Pancreas (tissue), 10 donors: Measurements from ENCODE around the gene MON2. TPM values are rescaled to one million over a fixed set of nuclear protein-coding genes. Genes with fewer than 3 reads are reported as not detected.

Experiments used
- ATAC-seq, 4 donors: fragments of 200-7000 bp; cut with Tn5 transposase; one replicate each; pipeline versions ENCODE4 v1.8.0 to v1.9.1; 2020; ENCODE audit warnings: mild to moderate bottlenecking in 4 of 4, moderate library complexity in 4 of 4
- DNase-seq, 6 donors: peaks; one replicate each; pipeline ENCODE4 v3.0.0-alpha.2; 2020
- FAIRE-seq: peaks from 2 replicates; lab custom pipeline; 2012; peaks lifted over from hg19 to GRCh38; lab: Jason Lieb, UNC
- H3K27ac ChIP-seq, 4 donors: fragments of 200-600 bp; sonication (generic); 1 replicate in 3 of 4; 2 replicates in 1 of 4; pipeline versions ENCODE4 v1.5.0 to v1.8.0; 2020
- H3K27me3 ChIP-seq, 4 donors: fragments of 200-600 bp; one replicate each; pipeline ENCODE4 v1.8.0; 2021
- H3K36me3 ChIP-seq, 3 donors: fragments of 200-600 bp; sonication (generic) in 1 of 3; one replicate each; pipeline versions ENCODE4 v1.5.0 to v1.8.0; 2020 to 2021
- H3K4me1 ChIP-seq, 3 donors: fragments of 200-600 bp; one replicate each; pipeline ENCODE4 v1.8.0; 2021
- H3K4me3 ChIP-seq, 4 donors: fragments of 200-600 bp; sonication (generic) in 2 of 4; one replicate each; pipeline versions ENCODE4 v1.5.0 to v1.8.0; 2020 to 2021
- H3K9me3 ChIP-seq, 4 donors: fragments of 200-600 bp; one replicate each; pipeline ENCODE4 v1.8.0; 2021
- CTCF ChIP-seq, 4 donors: fragments of 200-600 bp; sonication (generic) in 3 of 4; IDR thresholded peaks; one replicate each; pipeline versions ENCODE4 v1.5.0 to v1.8.0; 2021; ENCODE audit warnings: antibody characterized with exemption in 4 of 4
- WGBS, 2 donors: extraction: QIAGEN DNeasy Blood & Tissue Kit; methylation state at CpG; one replicate each; pipeline ENCODE4 v1.1.7; 2013; 5-methylcytosine and 5-hydroxymethylcytosine counted together
- intact Hi-C, 3 donors: fragments of 100-400 bp; cut with DNase I; formaldehyde crosslinking; loops; one replicate each; pipeline versions ENCODE4 v1.11.1 to v1.14.2; 2022
- polyA plus RNA-seq, 2 donors: library from polyadenylated mRNA; stranded (reverse); fragments of 200-250 nt; gene quantifications; one replicate each; pipeline ENCODE4 v1.2.3, GENCODE V29; 2013
- total RNA-seq, 6 donors: library from RNA; stranded (reverse); fragmentation: NEBNext Ultra II Directional in 4 of 6; extraction: Animal tissue kit (Norgen Biotek cat#: 25700) in 4 of 6; gene quantifications; one replicate each; pipeline versions ENCODE4 v1.2.1 to v1.2.4, GENCODE V29; 2021 to 2023
- donor health status: healthy with polysubstance abuse.
- donor health status: DM: no; HTN: no; CAD: no; lungs with moderate emphysema.
- donor health status: DM: no; HTN: no; CAD: no.
- donor health status: control.
- donor health status: control.
- donor health status: Bipolar disorder and iron deficiency.
- donor health status: DM: yes; HTN: yes; CAD: no.
- donor health status: DM: no; HTN: no; CAD: no.
- donor health status: DM: no; HTN: no; CAD: no.
- donor health status: DM: yes; HTN: yes; CAD: no.

Gene MON2
- total and polyA plus RNA-seq, 8 donors = 14.6 to 46.8 (median 30.7) TPM

DNA sequence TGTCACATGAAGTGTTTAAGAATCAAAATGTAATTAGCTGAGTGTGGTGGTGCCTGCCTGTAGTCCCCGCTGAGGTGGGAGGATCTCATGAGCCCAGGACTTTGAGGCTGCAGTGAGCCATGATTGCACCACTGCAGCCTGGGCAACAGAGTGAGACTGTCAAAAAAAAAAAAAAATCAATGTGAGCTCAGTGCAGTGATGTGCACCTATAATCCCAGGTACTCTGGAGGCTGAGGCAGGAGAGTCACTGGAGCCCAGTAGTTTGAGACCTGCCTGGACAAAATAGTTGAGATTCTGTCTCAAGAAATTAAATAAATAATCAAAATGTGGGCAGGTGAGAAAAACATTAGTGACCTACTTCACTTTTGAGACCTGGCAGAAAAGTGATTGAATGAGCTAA lies 140.0 kb downstream of the MON2 start:
- peaks cover 2 to 6% (median 3%) of the 10 kb centered on the region in 3 donors for H3K4me1 ChIP-seq
- DNase-seq = no peak
- FAIRE-seq = no peak
- WGBS, 2 donors = 100% methylated on average over 1 of the region's 1 CpG
- no peaks in the 10 kb centered on the region for H3K9me3 ChIP-seq
- TF ChIP-seq CTCF (IDR thresholded peaks at IDR 0.05) = no peak
- no peak for ATAC-seq
- H3K4me3 ChIP-seq = no peak overlapping the region
- H3K36me3 ChIP-seq = no peaks in the 10 kb centered on the region
- intact Hi-C loops = no loop called here
- no peaks in the 10 kb centered on the region for H3K27me3 ChIP-seq
- H3K27ac ChIP-seq = no peak overlapping the region

DNA sequence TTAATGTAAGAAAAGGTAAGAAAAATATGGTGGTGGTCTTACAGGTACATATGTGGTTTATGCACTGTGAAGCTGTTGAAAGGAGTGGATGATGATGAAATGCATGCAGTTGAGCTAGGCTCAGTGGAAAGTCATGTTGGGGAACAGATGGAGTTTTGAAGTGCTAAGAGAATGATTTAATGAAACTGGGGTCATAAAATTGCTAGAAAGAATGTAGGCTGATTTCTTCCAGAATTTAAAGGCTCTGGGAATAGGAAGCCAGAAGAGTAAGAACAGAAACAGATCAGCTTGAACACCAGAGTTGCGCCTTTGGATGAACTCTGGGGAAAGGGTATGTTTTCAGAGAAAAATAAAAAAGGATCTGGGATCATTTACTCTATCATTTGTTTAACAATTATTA lies 146.5 kb downstream of the MON2 start:
- FAIRE-seq (no peak), ATAC-seq (no peak), DNase-seq (no peak)
- no peak overlapping the region for H3K27ac ChIP-seq
- H3K36me3 ChIP-seq = no peaks in the 10 kb centered on the region
- 94 to 100% methylated on average over 1 of the region's 1 CpG for WGBS, 2 donors
- H3K4me3 ChIP-seq = no peak overlapping the region
- H3K4me1 ChIP-seq = no peaks in the 10 kb centered on the region
- TF ChIP-seq CTCF (IDR thresholded peaks at IDR 0.05) = no peak
- intact Hi-C loops = no loop called here
- H3K27me3 ChIP-seq = no peaks in the 10 kb centered on the region
- no peaks in the 10 kb centered on the region for H3K9me3 ChIP-seq

DNA sequence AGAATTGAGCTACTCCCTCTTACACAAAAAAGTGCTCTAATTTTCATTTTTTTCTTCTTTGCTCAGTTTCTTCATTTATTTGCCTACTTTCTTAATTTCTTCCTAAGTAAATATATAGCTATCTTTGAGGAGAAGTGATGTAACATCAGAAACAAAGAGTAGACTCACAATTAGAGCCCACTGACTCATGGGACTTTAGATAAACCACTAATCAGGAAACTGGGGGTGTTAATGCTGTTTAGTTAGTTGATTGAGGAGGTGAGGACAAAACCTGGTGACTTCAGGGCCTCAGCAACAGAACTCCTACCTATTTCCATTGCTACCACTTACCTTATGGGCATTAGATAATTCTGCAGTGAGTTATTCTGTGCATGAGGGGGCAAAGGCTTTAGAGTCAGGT lies 151.7 kb downstream of the MON2 start:
- ATAC-seq (no peak), FAIRE-seq (no peak), DNase-seq (no peak)
- no peak for TF ChIP-seq CTCF (IDR thresholded peaks at IDR 0.05)
- Histone ChIP-seq H3K36me3 (no peaks in the 10 kb centered on the region), H3K4me1 (no peaks in the 10 kb centered on the region), H3K9me3 (no peaks in the 10 kb centered on the region), H3K27me3 (no peaks in the 10 kb centered on the region), H3K4me3 (no peak overlapping the region), H3K27ac (no peak overlapping the region)
- intact Hi-C loops = no loop called here

DNA sequence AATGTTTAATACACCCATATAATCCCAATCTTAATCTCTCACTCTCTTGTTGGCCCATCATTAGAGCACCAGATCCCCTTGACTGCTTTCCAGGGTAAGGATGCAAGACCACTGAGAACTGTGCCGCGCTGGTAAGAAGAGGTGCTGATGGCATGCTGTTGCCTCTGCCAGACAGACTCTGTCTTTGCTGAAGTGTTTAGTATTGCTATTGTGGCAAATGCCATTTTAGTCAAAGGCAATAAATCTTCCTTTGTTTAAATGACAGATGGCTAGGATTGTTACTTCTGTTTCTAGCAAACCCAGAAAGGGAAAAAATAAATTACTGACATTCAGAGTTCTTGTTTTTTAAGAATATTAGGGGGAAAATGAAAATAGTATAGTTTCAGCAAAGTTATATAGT lies 152.3 kb downstream of the MON2 start:
- Histone ChIP-seq H3K9me3 (no peaks in the 10 kb centered on the region), H3K27me3 (no peaks in the 10 kb centered on the region), H3K36me3 (no peaks in the 10 kb centered on the region), H3K27ac (no peak overlapping the region), H3K4me1 (no peaks in the 10 kb centered on the region), H3K4me3 (no peak overlapping the region)
- DNase-seq = no peak
- intact Hi-C loops = no loop called here
- FAIRE-seq = no peak
- ATAC-seq = no peak
- 91 to 93% methylated on average over 2 of the region's 2 CpGs for WGBS, 2 donors
- TF ChIP-seq CTCF (IDR thresholded peaks at IDR 0.05) = no peak

- 62 to 66% methylated on average over 8 of the region's 8 CpGs for WGBS, 2 donors
- H3K9me3 ChIP-seq = no peaks in the 10 kb centered on the region
- FAIRE-seq = no peak
- no peak for DNase-seq
- no peaks in the 10 kb centered on the region for H3K4me1 ChIP-seq
- no peaks in the 10 kb centered on the region for H3K27me3 ChIP-seq
- no peak for TF ChIP-seq CTCF (IDR thresholded peaks at IDR 0.05)
- no peak for ATAC-seq
- intact Hi-C loops = no loop called here
- no peak overlapping the region for H3K27ac ChIP-seq
- H3K4me3 ChIP-seq = no peak overlapping the region
- no peaks in the 10 kb centered on the region for H3K36me3 ChIP-seq
Observed at GRCh38 chr12:62621101-62621638, 154.5 kb downstream of the MON2 start.
